GM18861 (cell line): ENCODE measurements around the gene VSIG2.
A peak's percentile ranks its signal among the peaks of the same experiment; 100 is the strongest.

ENCODE experiments used
- ATAC-seq: cut with Tn5 transposase; IDR thresholded peaks from one replicate; pipeline ENCODE4 v1.9.1; 2021; ENCODE audit not compliant: unreplicated experiment

VSIG2 gene

GRCh38 chr11:124763156-124763947 is 11.3 kb upstream of the VSIG2 start:
- ATAC-seq = no peak

DNA sequence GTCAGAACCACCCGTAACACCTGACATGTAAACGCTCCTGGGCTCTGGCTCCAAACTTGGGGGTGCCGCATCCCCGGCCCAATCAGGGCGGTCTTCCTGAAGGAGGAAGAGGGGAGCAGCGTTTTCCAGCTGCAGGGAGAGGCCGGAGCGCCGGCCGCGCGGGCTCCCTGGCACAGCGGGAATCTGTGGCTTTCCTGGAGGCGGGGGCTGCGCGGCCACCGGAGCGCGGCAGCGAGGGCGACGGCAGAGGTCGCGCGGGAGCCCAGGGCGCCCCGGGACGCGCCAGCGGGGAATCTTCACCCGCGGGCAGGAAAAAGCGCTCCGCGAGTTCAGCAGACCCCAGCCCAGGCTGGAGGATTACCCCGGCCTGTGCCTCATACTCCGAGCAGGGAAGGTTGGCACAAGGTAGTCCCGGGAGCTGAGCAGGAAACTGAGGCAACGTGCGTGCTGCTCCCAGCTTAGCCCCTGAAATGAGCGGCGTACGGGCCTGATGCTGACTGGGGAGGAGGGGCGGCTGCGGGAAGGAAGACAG is 10.6 kb upstream of the VSIG2 start:
- peak; percentile 15 for ATAC-seq

GRCh38 chr11:124762105-124762623 is 10.1 kb upstream of the VSIG2 start, which contains the start of gene ESAM:
Gene ESAM, minus strand, starts transcription at chr11:124762290. Its CDS starts 136 bp downstream, at chr11:124762154.
- ATAC-seq = peak; percentile 42

DNA sequence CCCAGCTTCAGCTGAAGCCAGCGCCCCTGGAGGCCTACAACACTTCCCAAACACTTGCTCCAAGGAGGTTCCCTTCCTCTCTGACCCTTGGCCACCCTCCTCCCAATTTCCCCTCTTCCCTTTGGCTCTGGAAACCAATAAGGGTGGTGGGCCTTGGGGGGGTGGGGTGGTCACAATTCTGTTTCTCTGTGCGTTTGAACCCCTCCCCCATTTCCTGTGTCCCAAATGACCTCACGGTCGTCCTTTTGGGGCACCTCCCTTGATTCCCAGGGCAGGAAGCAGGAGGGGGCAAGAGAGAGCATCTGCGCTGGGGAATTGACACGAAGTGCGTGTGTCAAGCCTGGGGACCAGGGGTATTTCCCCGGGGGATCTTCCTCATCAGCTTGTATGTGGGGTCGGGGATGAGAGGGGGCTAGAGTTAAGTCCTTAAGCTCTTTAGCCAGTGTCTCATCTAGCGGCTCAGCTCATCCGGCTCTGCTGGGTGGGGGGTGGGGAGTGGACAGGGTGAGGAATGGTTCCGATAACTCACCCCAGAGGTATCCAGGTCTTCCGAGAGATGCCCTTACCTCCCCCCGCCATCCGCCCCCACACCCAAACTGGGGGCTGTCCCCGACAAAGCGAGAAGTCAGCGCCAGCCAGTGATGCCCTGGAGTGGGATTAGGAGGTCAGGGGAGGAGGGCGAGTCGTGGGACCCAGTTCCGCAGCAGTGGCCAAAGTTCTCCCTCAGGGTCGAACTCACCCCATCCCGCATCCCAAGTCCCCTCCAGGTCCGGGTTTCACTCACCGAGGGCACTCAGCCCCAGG is 9.4 kb upstream of the VSIG2 start:
- no peak for ATAC-seq

DNA sequence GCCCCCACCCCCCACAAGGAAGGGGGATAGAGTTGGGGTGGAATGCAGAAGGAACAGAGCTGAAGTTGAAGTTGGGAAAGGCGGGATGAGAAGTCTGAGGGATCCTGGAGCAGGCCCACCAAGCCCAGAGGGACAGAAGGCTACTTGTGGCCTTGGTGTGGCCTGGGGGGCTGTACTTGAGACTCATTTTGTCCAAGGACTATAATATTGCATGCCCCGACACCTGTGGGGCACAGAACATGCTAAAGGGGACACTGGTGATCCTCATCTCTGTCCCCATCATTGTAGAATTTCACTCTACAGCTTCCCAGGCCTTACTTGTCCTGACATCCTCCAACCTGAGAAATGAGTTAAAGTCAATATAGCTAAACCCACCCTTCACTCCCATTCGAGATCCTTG is 8.8 kb upstream of the VSIG2 start:
- no peak for ATAC-seq

GRCh38 chr11:124760205-124760652 is 8.2 kb upstream of the VSIG2 start:
- no peak for ATAC-seq

- no peak for ATAC-seq
Observed at GRCh38 chr11:124759266-124760204, 7.5 kb upstream of the VSIG2 start.

GRCh38 chr11:124758355-124759265 is 6.6 kb upstream of the VSIG2 start:
- ATAC-seq = peak; percentile 49

DNA sequence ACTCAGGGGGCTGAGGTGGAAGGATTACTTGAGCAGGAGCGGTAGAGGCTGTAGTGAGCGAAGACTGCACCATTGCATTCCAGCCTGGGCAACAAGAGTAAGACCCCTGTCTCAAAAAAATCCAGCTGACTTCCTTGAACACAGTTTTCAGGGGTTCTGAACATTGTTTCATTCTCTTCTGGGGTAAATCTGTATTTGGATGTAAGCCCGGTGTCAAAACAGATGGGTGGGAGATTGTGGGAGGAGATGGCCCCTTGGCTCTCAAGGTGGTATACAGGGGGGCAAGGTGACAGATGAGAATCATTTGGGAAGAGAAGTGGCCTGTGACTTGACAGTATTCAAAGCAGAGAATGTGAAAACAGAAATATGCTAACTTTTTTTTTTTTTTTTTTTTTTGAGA is 5.3 kb upstream of the VSIG2 start:
- ATAC-seq = no peak

GRCh38 chr11:124756753-124757227 is 4.7 kb upstream of the VSIG2 start:
- ATAC-seq = no peak

DNA sequence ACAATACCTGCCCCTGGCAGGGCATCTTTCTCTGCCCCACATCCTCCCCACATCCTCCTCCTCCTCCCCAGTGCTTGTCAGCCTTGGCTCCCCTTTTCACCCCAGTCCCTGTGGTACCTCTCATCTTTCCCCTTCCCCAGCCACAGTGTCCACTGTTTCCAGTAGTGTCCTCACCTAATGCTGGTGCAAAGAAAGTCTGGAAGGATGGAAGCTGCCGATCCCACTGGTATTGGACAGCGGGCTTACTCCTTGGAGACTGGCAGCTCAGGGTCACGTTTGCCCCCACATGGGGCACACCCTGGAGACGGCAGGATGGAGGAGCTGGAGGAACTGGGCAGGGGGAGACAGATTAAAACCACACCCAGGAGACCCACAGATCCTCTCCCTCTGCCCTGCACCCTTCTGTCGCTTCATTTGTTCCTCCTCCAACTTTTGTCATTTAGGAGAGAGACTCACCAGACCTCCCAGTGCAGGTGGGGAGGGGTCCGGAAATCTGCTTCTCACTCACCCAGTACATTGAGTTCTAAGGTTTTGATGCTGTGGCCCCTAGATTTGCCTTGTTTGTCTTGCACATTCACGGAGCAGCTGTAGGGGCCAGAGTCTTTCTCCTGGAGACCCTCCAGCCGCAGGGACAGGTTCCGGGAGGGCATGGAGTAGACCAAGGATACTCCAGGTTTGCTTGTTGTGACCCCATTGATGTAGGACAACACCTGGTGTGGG is 4.1 kb upstream of the VSIG2 start:
- no peak for ATAC-seq

GRCh38 chr11:124754710-124755109 is 2.7 kb upstream of the VSIG2 start:
- ATAC-seq = no peak

DNA sequence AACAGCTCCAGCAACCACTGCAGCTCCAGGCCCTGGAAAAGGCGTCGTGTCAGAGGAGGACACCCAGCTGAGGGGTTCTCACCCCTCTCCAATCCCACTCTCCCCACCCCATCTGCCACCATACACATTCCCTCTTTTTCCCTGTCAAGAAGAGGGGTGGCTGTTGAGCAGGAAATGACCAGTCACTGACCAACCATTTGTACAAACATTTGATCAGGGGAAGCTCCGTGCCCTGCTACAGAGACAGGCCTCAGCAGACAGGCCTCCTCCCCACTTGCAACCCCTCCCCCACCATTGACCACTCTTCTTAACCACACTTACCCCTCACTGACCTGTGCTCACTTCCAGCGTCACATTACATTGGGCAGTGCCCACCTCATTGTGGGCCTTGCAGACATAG is 2.3 kb upstream of the VSIG2 start:
- no peak for ATAC-seq

- no peak for ATAC-seq
Observed at GRCh38 chr11:124753624-124754023, 1.6 kb upstream of the VSIG2 start.

- ATAC-seq = no peak
Observed at GRCh38 chr11:124753205-124753604, 1.1 kb upstream of the VSIG2 start.

GRCh38 chr11:124752471-124753102 is 532 bp upstream of the VSIG2 start:
- no peak for ATAC-seq

DNA sequence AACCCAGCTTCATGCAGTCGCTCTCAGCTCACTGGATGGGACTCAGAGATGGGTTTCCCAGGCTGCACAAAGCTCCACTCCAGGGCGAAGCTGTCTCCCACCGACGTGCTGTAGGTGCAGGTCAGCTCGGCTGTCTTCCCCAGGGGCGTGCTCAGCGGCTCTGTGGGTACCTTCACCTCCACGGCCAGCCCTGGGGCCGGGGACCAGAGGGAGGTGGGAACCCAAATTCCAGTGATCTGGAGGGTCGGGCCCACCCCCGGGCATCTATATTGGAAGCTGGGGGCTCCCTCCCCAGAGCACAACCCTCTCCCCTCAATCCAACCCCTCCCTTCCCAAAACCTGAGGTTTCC is 689 bp downstream of the VSIG2 start:
- no peak for ATAC-seq

DNA sequence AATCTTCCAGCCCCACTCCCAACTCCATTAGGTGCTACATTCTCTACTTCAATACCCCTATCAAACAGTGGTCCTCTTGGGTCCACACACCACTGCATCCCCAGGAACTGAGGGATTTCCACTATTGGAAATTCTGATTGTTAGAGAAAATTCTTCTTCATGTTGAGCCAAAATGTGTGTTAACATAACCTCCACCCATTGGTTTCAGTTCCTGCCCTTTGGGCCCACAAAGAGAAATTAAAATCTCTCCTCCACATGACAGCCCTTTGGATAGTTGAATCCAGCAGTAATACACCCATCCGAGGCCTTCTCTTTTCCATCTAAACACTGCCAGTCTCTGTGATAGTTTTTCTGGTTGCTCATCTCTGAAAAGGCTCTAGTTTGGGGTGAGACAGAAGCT is 2.1 kb downstream of the VSIG2 start:
- ATAC-seq = no peak
